Esophagus squamous epithelium (tissue), 5 donors: Measurements from ENCODE around the gene AREL1. TPM values are rescaled to one million over a fixed set of nuclear protein-coding genes. Genes with fewer than 3 reads are reported as not detected.

Source experiments
- DNase-seq: peaks from one replicate; lab custom pipeline; 2025; lab: John Stamatoyannopoulos, UW
- H3K27ac ChIP-seq, 4 donors: fragments of 200-600 bp; sonication (generic); one replicate each; pipeline ENCODE4 v1.5.1; 2016 to 2019; ENCODE audit warnings: mild to moderate bottlenecking in 1 of 4
- H3K27me3 ChIP-seq, 4 donors: fragments of 200-600 bp; sonication (generic); 1 replicate in 3 of 4; 2 replicates in 1 of 4; pipeline versions ENCODE4 v1.5.1 to v1.6.0; 2017 to 2021; ENCODE audit warnings: antibody characterized with exemption in 1 of 4
- H3K36me3 ChIP-seq, 3 donors: fragments of 200-600 bp; sonication (generic); one replicate each; pipeline ENCODE4 v1.5.1; 2016 to 2019
- H3K4me1 ChIP-seq, 3 donors: fragments of 200-600 bp; sonication (generic); one replicate each; pipeline ENCODE4 v1.5.1; 2017 to 2019
- H3K4me3 ChIP-seq, 4 donors: fragments of 200-600 bp; sonication (generic); 1 replicate in 3 of 4; 2 replicates in 1 of 4; pipeline ENCODE4 v1.5.1; 2016 to 2019; ENCODE audit warnings: mild to moderate bottlenecking in 2 of 4, moderate library complexity in 1 of 4
- H3K9me3 ChIP-seq, 3 donors: fragments of 200-600 bp; sonication (generic); one replicate each; pipeline ENCODE4 v1.5.1; 2016 to 2019
- POLR2A ChIP-seq, 4 donors: fragments of 450-650 bp; IDR thresholded peaks; one replicate each; pipeline ENCODE4 v1.6.1; 2017; ENCODE audit warnings: antibody characterized with exemption in 4 of 4, mild to moderate bottlenecking in 4 of 4, moderate library complexity in 3 of 4
- WGBS, 2 donors: methylation state at CpG; one replicate each; pipeline ENCODE4 v1.1.5; 2018; 5-methylcytosine and 5-hydroxymethylcytosine counted together
- intact Hi-C: fragments of 100-400 bp; cut with DNase I; formaldehyde crosslinking; loops from one replicate; pipeline ENCODE4 v1.15.0; 2022
- total RNA-seq, 4 donors: library from RNA; depleted of rRNA; stranded (reverse); fragments of >200 nt; gene quantifications; one replicate each; pipeline ENCODE4 v1.1.0, GENCODE V29; 2016
- TF ChIP-seq, protein P1 (sequence below), 6 experiments: fragments of 450-650 bp in 4 of 6; fragments of 200-600 bp in 2 of 6; sonication (generic) in 2 of 6; IDR thresholded peaks; one replicate each; pipeline ENCODE4 v1.5.1; 2016 to 2019; ENCODE audit warnings: antibody characterized with exemption in 6 of 6, mild to moderate bottlenecking in 4 of 6, moderate library complexity in 4 of 6
- donor health status: DM: yes; HTN: yes; CAD: no.

The AREL1 gene
- total RNA-seq, 4 donors from 2014 or later = 17.0 to 21.6 (median 19.8) TPM

DNA sequence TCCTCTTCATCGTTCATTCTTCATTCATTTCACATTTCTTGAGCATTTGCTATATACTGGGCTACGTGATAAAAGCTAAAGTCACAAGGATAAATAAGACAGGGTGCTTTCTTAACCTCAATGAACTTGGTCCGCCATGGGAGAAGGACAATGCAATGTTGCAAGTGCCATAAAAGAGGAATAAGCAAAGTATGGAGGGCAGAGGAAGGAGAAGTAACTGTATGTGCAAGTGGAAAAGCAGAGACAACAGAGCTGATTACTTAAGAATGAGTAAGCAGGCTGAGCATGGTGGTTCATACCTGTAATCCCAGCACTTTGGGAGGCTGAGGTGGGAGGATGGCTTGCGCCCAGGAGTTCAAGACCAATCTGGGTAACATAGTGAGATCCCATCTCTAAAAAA, 14.4 kb downstream of the AREL1 start:
- Histone ChIP-seq H3K27me3 (no peaks in the 10 kb centered on the region), H3K27ac (no peak overlapping the region), H3K4me3 (no peak overlapping the region), H3K9me3 (peaks cover 0 to 10% (median 0%) of the 10 kb centered on the region in 3 donors), H3K4me1 (peaks cover 0 to 9% (median 3%) of the 10 kb centered on the region in 3 donors), H3K36me3 (peaks cover 0 to 25% (median 0%) of the 10 kb centered on the region in 3 donors)
- WGBS, 2 donors = 80 to 85% methylated on average over 4 of the region's 4 CpGs
- intact Hi-C loops = no loop called here
- TF ChIP-seq, protein P1, sequence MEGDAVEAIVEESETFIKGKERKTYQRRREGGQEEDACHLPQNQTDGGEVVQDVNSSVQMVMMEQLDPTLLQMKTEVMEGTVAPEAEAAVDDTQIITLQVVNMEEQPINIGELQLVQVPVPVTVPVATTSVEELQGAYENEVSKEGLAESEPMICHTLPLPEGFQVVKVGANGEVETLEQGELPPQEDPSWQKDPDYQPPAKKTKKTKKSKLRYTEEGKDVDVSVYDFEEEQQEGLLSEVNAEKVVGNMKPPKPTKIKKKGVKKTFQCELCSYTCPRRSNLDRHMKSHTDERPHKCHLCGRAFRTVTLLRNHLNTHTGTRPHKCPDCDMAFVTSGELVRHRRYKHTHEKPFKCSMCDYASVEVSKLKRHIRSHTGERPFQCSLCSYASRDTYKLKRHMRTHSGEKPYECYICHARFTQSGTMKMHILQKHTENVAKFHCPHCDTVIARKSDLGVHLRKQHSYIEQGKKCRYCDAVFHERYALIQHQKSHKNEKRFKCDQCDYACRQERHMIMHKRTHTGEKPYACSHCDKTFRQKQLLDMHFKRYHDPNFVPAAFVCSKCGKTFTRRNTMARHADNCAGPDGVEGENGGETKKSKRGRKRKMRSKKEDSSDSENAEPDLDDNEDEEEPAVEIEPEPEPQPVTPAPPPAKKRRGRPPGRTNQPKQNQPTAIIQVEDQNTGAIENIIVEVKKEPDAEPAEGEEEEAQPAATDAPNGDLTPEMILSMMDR (IDR thresholded peaks at IDR 0.05) = no peak
- no peak for TF ChIP-seq POLR2A (IDR thresholded peaks at IDR 0.05)
- no peak for DNase-seq

GRCh38 chr14:74697976-74698375, 14.9 kb downstream of the AREL1 start:
- intact Hi-C loops = no loop called here
- Histone ChIP-seq H3K4me3 (no peak overlapping the region), H3K4me1 (peaks cover 0 to 9% (median 3%) of the 10 kb centered on the region in 3 donors), H3K9me3 (peaks cover 0 to 10% (median 0%) of the 10 kb centered on the region in 3 donors), H3K27me3 (no peaks in the 10 kb centered on the region), H3K36me3 (peaks cover 0 to 25% (median 0%) of the 10 kb centered on the region in 3 donors), H3K27ac (no peak overlapping the region)
- DNase-seq = no peak
- 90 to 94% methylated on average over 2 of the region's 2 CpGs for WGBS, 2 donors
- no peak for TF ChIP-seq POLR2A (IDR thresholded peaks at IDR 0.05)
- TF ChIP-seq, protein P1 (IDR thresholded peaks at IDR 0.05) = no peak

GRCh38 chr14:74697543-74697942, 15.3 kb downstream of the AREL1 start:
- Histone ChIP-seq H3K27me3 (no peaks in the 10 kb centered on the region), H3K4me1 (peaks cover 0 to 9% (median 3%) of the 10 kb centered on the region in 3 donors), H3K27ac (no peak overlapping the region), H3K9me3 (peaks cover 0 to 9% (median 0%) of the 10 kb centered on the region in 3 donors), H3K36me3 (peaks cover 0 to 25% (median 0%) of the 10 kb centered on the region in 3 donors), H3K4me3 (no peak overlapping the region)
- TF ChIP-seq, protein P1 (IDR thresholded peaks at IDR 0.05) = no peak
- WGBS, 2 donors = 51 to 54% methylated on average over 2 of the region's 2 CpGs
- intact Hi-C loops = no loop called here
- DNase-seq = no peak

DNA sequence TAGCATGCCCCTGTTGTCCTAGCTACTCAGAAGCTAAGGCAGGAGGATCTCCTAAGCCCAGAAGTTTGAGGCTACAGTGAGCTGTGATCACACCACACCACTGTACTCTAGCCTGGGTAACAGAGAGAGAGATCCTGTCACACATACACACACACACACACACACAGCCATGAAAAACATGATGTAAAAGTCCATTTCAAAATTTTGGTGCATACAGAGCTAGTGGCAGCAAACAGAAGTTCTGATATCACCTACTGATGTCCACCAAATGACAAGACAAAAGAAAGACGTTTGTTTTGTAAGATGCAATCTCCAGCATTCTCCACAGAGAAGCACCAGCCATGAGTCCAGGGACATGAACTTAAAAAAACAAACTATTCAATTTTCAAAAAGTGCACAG, 15.9 kb downstream of the AREL1 start:
- intact Hi-C loops = no loop called here
- H3K27ac ChIP-seq = no peak overlapping the region
- H3K27me3 ChIP-seq = no peaks in the 10 kb centered on the region
- 62 to 67% methylated on average over 1 of the region's 1 CpG for WGBS, 2 donors
- peaks cover 0 to 4% (median 0%) of the 10 kb centered on the region in 3 donors for H3K9me3 ChIP-seq
- no peak for DNase-seq
- TF ChIP-seq, protein P1 (IDR thresholded peaks at IDR 0.05) = no peak
- no peak for TF ChIP-seq POLR2A (IDR thresholded peaks at IDR 0.05)
- H3K4me3 ChIP-seq = no peak overlapping the region
- H3K4me1 ChIP-seq = peaks cover 0 to 9% (median 3%) of the 10 kb centered on the region in 3 donors
- H3K36me3 ChIP-seq = peaks cover 0 to 22% (median 0%) of the 10 kb centered on the region in 3 donors

DNA sequence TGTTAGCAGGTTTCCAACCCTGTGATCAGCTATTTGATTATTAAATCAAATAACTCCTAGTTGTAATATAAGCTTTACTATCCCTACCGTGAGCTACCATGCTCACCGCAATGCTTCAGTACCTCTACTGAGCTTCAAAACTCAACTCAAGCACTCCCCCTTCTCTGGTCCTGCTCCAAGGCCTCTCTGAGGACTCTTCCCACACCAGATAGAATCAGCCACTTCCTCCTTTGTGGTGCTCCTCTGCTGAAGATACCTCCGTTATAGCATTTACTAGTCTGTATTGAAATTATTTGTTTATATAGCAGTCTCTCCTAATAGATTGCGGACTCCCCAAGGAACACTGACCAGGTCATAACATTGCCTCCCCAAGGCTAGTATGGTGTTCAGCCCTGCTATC, 17.5 kb downstream of the AREL1 start:
- no peaks in the 10 kb centered on the region for H3K9me3 ChIP-seq
- DNase-seq = no peak
- no peak overlapping the region for H3K27ac ChIP-seq
- peaks cover 0 to 9% (median 3%) of the 10 kb centered on the region in 3 donors for H3K4me1 ChIP-seq
- H3K27me3 ChIP-seq = no peaks in the 10 kb centered on the region
- H3K36me3 ChIP-seq = peaks cover 0 to 35% (median 3%) of the 10 kb centered on the region in 3 donors
- TF ChIP-seq, protein P1 (IDR thresholded peaks at IDR 0.05) = no peak
- WGBS, 2 donors = 90 to 92% methylated on average over 4 of the region's 4 CpGs
- no peak overlapping the region for H3K4me3 ChIP-seq
- intact Hi-C loops = no loop called here
